NCI-H82 treated with DMSO at 0.1 percent for 48 hours (cell line): ENCODE data around the gene ADAM15.

Source experiments
- DNase-seq: peaks from one replicate; lab custom pipeline; 2025; ENCODE audit not compliant: unreplicated experiment; lab: John Stamatoyannopoulos, UW

Gene ADAM15

DNA sequence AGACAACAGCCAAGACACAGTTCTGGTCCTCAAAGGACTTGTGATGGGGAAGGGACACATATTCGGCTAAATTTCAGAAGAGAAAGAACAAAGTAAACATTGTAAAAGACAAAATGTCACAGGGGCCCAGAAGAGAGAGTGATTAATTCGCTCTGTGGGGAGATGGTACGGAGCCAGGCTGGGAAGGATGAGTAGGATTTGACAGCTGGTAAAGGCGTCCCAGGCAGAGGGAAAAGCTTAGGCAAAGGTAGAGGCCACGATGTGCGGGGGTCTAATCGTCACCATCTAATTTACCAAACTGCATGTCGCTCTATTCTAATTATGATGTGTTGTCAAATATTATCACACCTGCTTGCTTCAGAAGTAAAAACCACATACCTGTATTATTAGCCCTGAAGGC is 59.3 kb downstream of the ADAM15 start:
- DNase-seq = no peak

DNA sequence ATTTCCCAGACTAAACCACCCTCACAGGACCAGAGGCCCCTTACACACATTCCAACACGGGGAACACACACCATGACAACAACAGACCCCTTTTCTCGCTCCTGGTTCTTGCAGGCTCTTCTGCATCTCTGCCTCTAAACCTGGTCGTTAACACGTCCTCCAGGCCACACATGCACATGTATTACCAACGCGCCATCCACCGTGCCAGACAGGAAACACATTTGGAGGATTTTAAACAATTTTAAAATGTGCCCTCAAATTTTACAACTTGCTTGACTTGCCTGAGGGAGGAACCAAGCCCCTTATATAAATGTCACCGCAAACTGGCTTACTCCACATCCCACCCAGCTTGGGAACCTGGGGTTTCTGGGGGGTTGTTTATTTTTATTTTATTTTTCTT is 59.7 kb downstream of the ADAM15 start:
- no peak for DNase-seq
